Brain microvascular endothelial cell (primary cell): ENCODE results near the gene FARP2.
"Not testable (repeated sequence)": the region's sequence is repeated elsewhere in the genome, so short reads cannot be mapped to it uniquely, and the experiment has no call there.

ENCODE experiments used
- DNase-seq: peaks from one replicate; pipeline ENCODE4 v3.0.0-alpha.2; 2020
- H3K27ac ChIP-seq: fragments of 250-450 bp; sonication (Bioruptor Pico); 2 replicates; pipeline ENCODE4 v1.5.1; 2020; ENCODE audit warnings: mild to moderate bottlenecking, moderate library complexity
- H3K27me3 ChIP-seq: fragments of 250-450 bp; sonication (Bioruptor Pico); replicated peaks from 2 replicates; pipeline ENCODE4 v1.5.1; 2020; ENCODE audit warnings: mild to moderate bottlenecking
- H3K36me3 ChIP-seq: fragments of 250-450 bp; sonication (Bioruptor Pico); replicated peaks from 2 replicates; pipeline ENCODE4 v1.5.1; 2020; ENCODE audit warnings: mild to moderate bottlenecking
- H3K4me3 ChIP-seq: 2 replicates; pipeline ENCODE4 v1.5.1; 2011; ENCODE audit warnings: low read depth, mild to moderate bottlenecking, control low read depth, low read length, moderate library complexity
- CTCF ChIP-seq: IDR thresholded peaks from 2 replicates; pipeline ENCODE4 v1.5.1; 2011; ENCODE audit warnings: low read depth, mild to moderate bottlenecking, moderate library complexity, low read length, control low read depth, inconsistent platforms; ENCODE audit errors: missing control alignments
- in situ Hi-C: cut with HindIII; loops from 2 replicates; pipeline ENCODE4 v1.10.0; 2017; ENCODE audit warnings: low sequenced_read_pairs, low pct_ligation_motif_present

FARP2 gene

GRCh38 chr2:241415196-241415595, 59.1 kb downstream of the FARP2 start:
- no peak for TF ChIP-seq CTCF
- Histone ChIP-seq H3K27me3 (no peaks in the 10 kb centered on the region), H3K27ac (no peak overlapping the region), H3K36me3 (peaks cover 20% of the 10 kb centered on the region), H3K4me3 (no peak overlapping the region)
- DNase-seq = no peak
- in situ Hi-C loops = no loop called here

- Histone ChIP-seq H3K36me3 (peaks cover 33% of the 10 kb centered on the region), H3K27me3 (no peaks in the 10 kb centered on the region), H3K4me3 (no peak overlapping the region), H3K27ac (no peak overlapping the region)
- DNase-seq = no peak
- in situ Hi-C loops = no loop called here
- TF ChIP-seq CTCF = no peak
Measured at GRCh38 chr2:241417626-241418025, 61.5 kb downstream of the FARP2 start.

- DNase-seq = no peak
- Histone ChIP-seq H3K27ac (no peak overlapping the region), H3K36me3 (peaks cover 27% of the 10 kb centered on the region), H3K27me3 (no peaks in the 10 kb centered on the region), H3K4me3 (no peak overlapping the region)
- in situ Hi-C loops = no loop called here
- TF ChIP-seq CTCF = no peak
Measured at GRCh38 chr2:241421330-241421729, 65.2 kb downstream of the FARP2 start.

- H3K36me3 ChIP-seq = peaks cover 27% of the 10 kb centered on the region
- H3K27me3 ChIP-seq, H3K4me3 ChIP-seq, in situ Hi-C loops, H3K27ac ChIP-seq, DNase-seq: not testable (repeated sequence)
Measured at GRCh38 chr2:241421942-241422341, 65.9 kb downstream of the FARP2 start.

GRCh38 chr2:241422350-241422749, 66.3 kb downstream of the FARP2 start:
- no peak for DNase-seq
- Histone ChIP-seq H3K36me3 (peaks cover 26% of the 10 kb centered on the region), H3K27me3 (no peaks in the 10 kb centered on the region), H3K27ac (no peak overlapping the region), H3K4me3 (no peak overlapping the region)
- in situ Hi-C loops = no loop called here
- TF ChIP-seq CTCF = no peak

- H3K27me3 ChIP-seq, in situ Hi-C loops, DNase-seq, H3K27ac ChIP-seq, H3K4me3 ChIP-seq: not testable (repeated sequence)
- H3K36me3 ChIP-seq = peaks cover 18% of the 10 kb centered on the region
Measured at GRCh38 chr2:241423489-241423888, 67.4 kb downstream of the FARP2 start.

- no peak overlapping the region for H3K4me3 ChIP-seq
- H3K27ac ChIP-seq = no peak overlapping the region
- H3K27me3 ChIP-seq = no peaks in the 10 kb centered on the region
- peaks cover 18% of the 10 kb centered on the region for H3K36me3 ChIP-seq
- in situ Hi-C loops = no loop called here
- no peak for TF ChIP-seq CTCF
- DNase-seq = no peak
Measured at GRCh38 chr2:241425368-241425767, 69.3 kb downstream of the FARP2 start.
